CD14-positive monocyte (primary cell): ENCODE data around the gene EPB41L4B. TPM values are rescaled to one million over a fixed set of nuclear protein-coding genes. Genes with fewer than 3 reads are reported as not detected.

Source experiments
- DNase-seq, 3 donors: peaks; one replicate each; pipeline ENCODE4 v3.0.0-alpha.2; 2011 to 2022
- H2AFZ ChIP-seq: 2 replicates; pipeline ENCODE4 v1.6.0; 2012; ENCODE audit warnings: mild to moderate bottlenecking, low read depth, low read length, inconsistent platforms; ENCODE audit not compliant: insufficient read depth, poor library complexity, severe bottlenecking
- H3K27ac ChIP-seq, 2 donors: 1 replicate in 1 of 2; 2 replicates in 1 of 2; pipeline ENCODE4 v1.5.1; 2012 to 2013; ENCODE audit warnings: low read length in 2 of 2, control low read depth in 1 of 2, inconsistent platforms in 1 of 2, low read depth in 1 of 2, mild to moderate bottlenecking in 1 of 2
- H3K27me3 ChIP-seq, 2 donors: one replicate each; pipeline versions ENCODE4 v1.6.0 to v1.6.1; 2011 to 2013; ENCODE audit warnings: low read length in 2 of 2; ENCODE audit not compliant: control insufficient read depth in 2 of 2, insufficient read depth in 2 of 2
- H3K36me3 ChIP-seq, 2 donors: replicated peaks in 1 of 2; 1 replicate in 1 of 2; 2 replicates in 1 of 2; pipeline versions ENCODE4 v1.5.1 to v1.6.1; 2012 to 2013; ENCODE audit warnings: low read length in 2 of 2, control low read depth in 1 of 2, inconsistent platforms in 1 of 2, mild to moderate bottlenecking in 1 of 2; ENCODE audit not compliant: insufficient read depth in 2 of 2, control insufficient read depth in 1 of 2
- H3K4me1 ChIP-seq, 2 donors: 1 replicate in 1 of 2; 2 replicates in 1 of 2; pipeline versions ENCODE4 v1.5.1 to v1.6.1; 2012 to 2013; ENCODE audit warnings: low read length in 2 of 2, control low read depth in 1 of 2, inconsistent platforms in 1 of 2, mild to moderate bottlenecking in 1 of 2, moderate library complexity in 1 of 2; ENCODE audit not compliant: insufficient read depth in 2 of 2, control insufficient read depth in 1 of 2
- H3K4me2 ChIP-seq: replicated peaks from 2 replicates; pipeline ENCODE3; 2012; ENCODE audit warnings: low read length, moderate library complexity, mild to moderate bottlenecking; ENCODE audit not compliant: poor library complexity, severe bottlenecking; ENCODE audit errors: extremely low read depth
- H3K4me3 ChIP-seq, 3 experiments: fragments of 200-600 bp in 1 of 3; sonication (generic) in 1 of 3; replicated peaks in 1 of 3; 1 replicate in 2 of 3; 2 replicates in 1 of 3; pipeline ENCODE4 v1.5.1; 2011 to 2013; ENCODE audit warnings: low read length in 3 of 3, mild to moderate bottlenecking in 3 of 3, control low read depth in 2 of 3, low read depth in 2 of 3, inconsistent platforms in 1 of 3, moderate library complexity in 1 of 3
- H3K79me2 ChIP-seq: 2 replicates; pipeline ENCODE4 v1.6.0; 2012; ENCODE audit warnings: mild to moderate bottlenecking, control low read depth, inconsistent platforms, low read length, moderate library complexity; ENCODE audit not compliant: insufficient read depth
- H3K9ac ChIP-seq: 2 replicates; pipeline ENCODE4 v1.6.0; 2017; ENCODE audit warnings: low read length, mild to moderate bottlenecking; ENCODE audit not compliant: insufficient read depth, poor library complexity, severe bottlenecking
- H3K9me3 ChIP-seq, 2 donors: replicated peaks in 1 of 2; 1 replicate in 1 of 2; 2 replicates in 1 of 2; pipeline versions ENCODE4 v1.5.1 to v1.6.1; 2012 to 2013; ENCODE audit warnings: low read length in 2 of 2, control low read depth in 1 of 2; ENCODE audit not compliant: control insufficient read depth in 1 of 2, insufficient read depth in 1 of 2
- H4K20me1 ChIP-seq: 2 replicates; pipeline ENCODE4 v1.6.0; 2012; ENCODE audit warnings: mild to moderate bottlenecking, low read length, control low read depth, moderate library complexity; ENCODE audit not compliant: insufficient read depth
- H3K27ac Mint-ChIP-seq, 7 donors: one replicate each; pipeline ENCODE4 v1.8.0; 2020; ENCODE audit warnings: mild to moderate bottlenecking in 7 of 7, mixed read lengths in 7 of 7, moderate library complexity in 6 of 7, inconsistent platforms in 2 of 7
- H3K27me3 Mint-ChIP-seq, 3 donors: one replicate each; pipeline ENCODE4 v1.8.0; 2021 to 2022; ENCODE audit warnings: low read depth in 3 of 3, mild to moderate bottlenecking in 3 of 3, mixed read lengths in 3 of 3, moderate library complexity in 3 of 3, inconsistent platforms in 1 of 3
- H3K36me3 Mint-ChIP-seq, 2 donors: one replicate each; pipeline ENCODE4 v1.8.0; 2020; ENCODE audit warnings: mixed read lengths in 2 of 2, inconsistent platforms in 1 of 2, mild to moderate bottlenecking in 1 of 2
- H3K4me1 Mint-ChIP-seq: one replicate; pipeline ENCODE4 v1.8.0; 2020; ENCODE audit warnings: mild to moderate bottlenecking, mixed read lengths
- H3K4me3 Mint-ChIP-seq, 2 donors: one replicate each; pipeline ENCODE4 v1.8.0; 2020; ENCODE audit warnings: mild to moderate bottlenecking in 2 of 2, mixed read lengths in 2 of 2, moderate library complexity in 1 of 2
- H3K9me3 Mint-ChIP-seq, 7 donors: one replicate each; pipeline ENCODE4 v1.8.0; 2020 to 2022; ENCODE audit warnings: mixed read lengths in 7 of 7, mild to moderate bottlenecking in 6 of 7, moderate library complexity in 6 of 7, inconsistent platforms in 2 of 7
- WGBS: methylation state at CpG from one replicate; pipeline ENCODE4 v1.1.5; 2013; ENCODE audit warnings: missing lambda C conversion rate; ENCODE audit not compliant: insufficient coverage; 5-methylcytosine and 5-hydroxymethylcytosine counted together
- intact Hi-C, 2 donors: fragments of 100-400 bp; cut with micrococcal nuclease; formaldehyde crosslinking; loops; one replicate each; pipeline versions ENCODE4 v1.15.0 to v1.15.1; 2023
- polyA plus RNA-seq, 3 donors: library from polyadenylated mRNA; depleted of rRNA in 1 of 3; unstranded in 2 of 3; stranded (reverse) in 1 of 3; fragments of 300-500 nt in 2 of 3; fragments of >200 nt in 1 of 3; fragmentation: Illumina TruSeq in 2 of 3; gene quantifications; 1 replicate in 2 of 3; 2 replicates in 1 of 3; pipeline ENCODE4 v1.2.3, GENCODE V29; 2012 to 2021
- TF ChIP-seq, protein P1 (sequence below): fragments of 200-600 bp; IDR thresholded peaks from one replicate; pipeline ENCODE4 v1.8.0; 2022; ENCODE audit warnings: antibody characterized with exemption, mild to moderate bottlenecking

Gene EPB41L4B
- polyA plus RNA-seq, 3 donors: not detected

DNA sequence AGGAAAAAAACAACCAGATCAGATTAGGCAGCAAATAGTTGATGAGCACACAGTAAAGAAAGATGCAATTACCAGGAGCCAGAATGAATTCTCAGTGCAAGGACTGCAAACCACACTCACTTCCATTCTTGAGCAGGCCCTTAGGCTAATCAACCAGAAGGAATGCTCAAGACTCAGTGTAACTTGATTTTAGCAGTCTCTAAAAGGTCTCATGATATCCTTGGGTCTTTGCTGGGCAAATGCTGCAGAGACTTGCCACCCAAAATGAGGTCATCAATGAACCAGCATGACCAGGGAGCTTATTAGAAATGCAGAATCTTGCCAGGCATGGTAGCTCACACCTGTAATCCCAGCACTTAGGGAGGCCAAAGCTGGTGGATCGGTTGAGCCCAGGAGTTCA lies 181.0 kb downstream of the EPB41L4B start:
- no peaks in the 10 kb centered on the region for H4K20me1 ChIP-seq
- DNase-seq: no peak
- H2AFZ ChIP-seq: no peak overlapping the region
- H3K9me3 Mint-ChIP-seq: no peaks in the 10 kb centered on the region
- no CpG with 5 or more reads among the region's 1 CpG for WGBS
- H3K4me2 ChIP-seq: no peak overlapping the region
- H3K27ac Mint-ChIP-seq: no peak overlapping the region
- peaks cover 4% of the 10 kb centered on the region for H3K4me1 Mint-ChIP-seq
- no peaks in the 10 kb centered on the region for H3K27me3 ChIP-seq
- H3K9ac ChIP-seq: no peak overlapping the region
- no peaks in the 10 kb centered on the region for H3K79me2 ChIP-seq
- intact Hi-C loops: no loop called here
- H3K36me3 Mint-ChIP-seq: no peaks in the 10 kb centered on the region
- peaks cover 0 to 14% (median 13%) of the 10 kb centered on the region in 3 donors for H3K27me3 Mint-ChIP-seq
- no peak overlapping the region for H3K4me3 Mint-ChIP-seq
- no peaks in the 10 kb centered on the region for H3K36me3 ChIP-seq
- H3K4me1 ChIP-seq: peaks cover 0 to 4% of the 10 kb centered on the region in 2 donors
- TF ChIP-seq, protein P1, sequence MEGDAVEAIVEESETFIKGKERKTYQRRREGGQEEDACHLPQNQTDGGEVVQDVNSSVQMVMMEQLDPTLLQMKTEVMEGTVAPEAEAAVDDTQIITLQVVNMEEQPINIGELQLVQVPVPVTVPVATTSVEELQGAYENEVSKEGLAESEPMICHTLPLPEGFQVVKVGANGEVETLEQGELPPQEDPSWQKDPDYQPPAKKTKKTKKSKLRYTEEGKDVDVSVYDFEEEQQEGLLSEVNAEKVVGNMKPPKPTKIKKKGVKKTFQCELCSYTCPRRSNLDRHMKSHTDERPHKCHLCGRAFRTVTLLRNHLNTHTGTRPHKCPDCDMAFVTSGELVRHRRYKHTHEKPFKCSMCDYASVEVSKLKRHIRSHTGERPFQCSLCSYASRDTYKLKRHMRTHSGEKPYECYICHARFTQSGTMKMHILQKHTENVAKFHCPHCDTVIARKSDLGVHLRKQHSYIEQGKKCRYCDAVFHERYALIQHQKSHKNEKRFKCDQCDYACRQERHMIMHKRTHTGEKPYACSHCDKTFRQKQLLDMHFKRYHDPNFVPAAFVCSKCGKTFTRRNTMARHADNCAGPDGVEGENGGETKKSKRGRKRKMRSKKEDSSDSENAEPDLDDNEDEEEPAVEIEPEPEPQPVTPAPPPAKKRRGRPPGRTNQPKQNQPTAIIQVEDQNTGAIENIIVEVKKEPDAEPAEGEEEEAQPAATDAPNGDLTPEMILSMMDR: no peak
- H3K27ac ChIP-seq: no peak overlapping the region
- H3K9me3 ChIP-seq: no peaks in the 10 kb centered on the region
- H3K4me3 ChIP-seq: no peak overlapping the region

DNA sequence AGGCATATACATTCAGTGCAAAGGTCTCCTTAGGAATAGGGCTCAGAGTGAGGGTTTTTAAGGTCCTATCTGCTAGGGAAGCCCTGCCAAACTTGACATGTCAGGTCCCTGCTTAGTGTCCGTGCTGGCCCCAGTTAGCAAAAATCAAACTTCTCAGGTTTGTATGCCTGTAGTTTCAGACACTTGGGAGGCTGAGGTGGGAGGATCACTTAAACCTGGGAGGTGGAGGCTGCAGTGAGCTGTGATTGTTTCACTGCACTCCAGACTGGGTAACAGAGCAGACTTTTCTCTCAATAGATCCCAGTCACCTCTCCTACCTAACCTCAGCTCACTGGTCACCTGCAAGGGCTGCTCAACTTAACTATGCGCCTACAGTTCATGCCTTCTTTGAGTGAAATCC lies 182.4 kb downstream of the EPB41L4B start:
- Mint-ChIP-seq H3K4me1 (no peaks in the 10 kb centered on the region), H3K4me3 (no peak overlapping the region), H3K9me3 (no peaks in the 10 kb centered on the region), H3K36me3 (no peaks in the 10 kb centered on the region), H3K27ac (no peak overlapping the region), H3K27me3 (peaks cover 0 to 14% (median 11%) of the 10 kb centered on the region in 3 donors)
- Histone ChIP-seq H3K27me3 (no peaks in the 10 kb centered on the region), H3K9ac (no peak overlapping the region), H3K4me3 (no peak overlapping the region), H3K79me2 (no peaks in the 10 kb centered on the region), H3K4me2 (no peak overlapping the region), H3K36me3 (no peaks in the 10 kb centered on the region), H4K20me1 (no peaks in the 10 kb centered on the region), H2AFZ (no peak overlapping the region), H3K9me3 (no peaks in the 10 kb centered on the region), H3K27ac (no peak overlapping the region), H3K4me1 (no peaks in the 10 kb centered on the region)
- WGBS: 100% methylated on average over 1 of the region's 2 CpGs
- intact Hi-C loops: no loop called here
- TF ChIP-seq, protein P1: no peak
- DNase-seq: no peak
